GM23338 (cell line): ENCODE data around the gene VPS8. TPM values are rescaled to one million over a fixed set of nuclear protein-coding genes. Genes with fewer than 3 reads are reported as not detected.

ENCODE experiments used
- ATAC-seq: fragments of 200-7000 bp; cut with Tn5 transposase; 3 replicates; pipeline ENCODE4 v1.9.1; 2020
- DNase-seq: peaks from one replicate; pipeline ENCODE4 v3.0.0-alpha.2; 2015; ENCODE audit warnings: low spot score
- H2AFZ ChIP-seq: fragments of 200-600 bp; sonication (generic); 2 replicates; pipeline ENCODE4 v1.8.0; 2016; ENCODE audit warnings: antibody characterized with exemption, mild to moderate bottlenecking, moderate library complexity
- H3F3A ChIP-seq: fragments of 200-600 bp; sonication (generic); replicated peaks from 2 replicates; pipeline ENCODE4 v1.8.0; 2017; ENCODE audit warnings: antibody characterized with exemption, mixed run types, low read depth
- H3K27ac ChIP-seq: fragments of 200-600 bp; sonication (generic); 2 replicates; pipeline ENCODE4 v1.6.1; 2016; ENCODE audit warnings: low read depth
- H3K27me3 ChIP-seq: fragments of 200-600 bp; sonication (generic); 2 replicates; pipeline ENCODE4 v1.8.0; 2016; ENCODE audit warnings: mild to moderate bottlenecking, mixed run types, moderate library complexity; ENCODE audit not compliant: insufficient read depth
- H3K36me3 ChIP-seq: fragments of 200-600 bp; sonication (generic); 2 replicates; pipeline ENCODE4 v1.8.0; 2016; ENCODE audit warnings: mild to moderate bottlenecking; ENCODE audit not compliant: insufficient read depth
- H3K4me1 ChIP-seq: fragments of 200-600 bp; sonication (generic); 2 replicates; pipeline ENCODE4 v1.8.0; 2016; ENCODE audit warnings: mild to moderate bottlenecking, moderate library complexity; ENCODE audit not compliant: insufficient read depth
- H3K4me2 ChIP-seq: fragments of 200-600 bp; sonication (generic); 2 replicates; pipeline ENCODE4 v1.7.1; 2017; ENCODE audit warnings: mixed run types
- H3K4me3 ChIP-seq: fragments of 200-600 bp; sonication (generic); 2 replicates; pipeline ENCODE4 v1.6.1; 2016; ENCODE audit warnings: mixed run types
- H3K79me2 ChIP-seq: fragments of 200-600 bp; sonication (generic); replicated peaks from 2 replicates; pipeline ENCODE4 v1.8.0; 2017; ENCODE audit warnings: mild to moderate bottlenecking; ENCODE audit not compliant: insufficient read depth
- H3K9me2 ChIP-seq: fragments of 200-600 bp; sonication (generic); 2 replicates; pipeline ENCODE4 v1.8.0; 2017; ENCODE audit not compliant: insufficient read depth
- H4K20me1 ChIP-seq: fragments of 200-600 bp; sonication (generic); replicated peaks from 2 replicates; pipeline ENCODE4 v1.8.0; 2017; ENCODE audit warnings: mild to moderate bottlenecking; ENCODE audit not compliant: insufficient read depth
- H3K27ac Mint-ChIP-seq: 2 replicates; pipeline ENCODE4 v1.8.0; 2020; ENCODE audit warnings: inconsistent platforms, mild to moderate bottlenecking, moderate library complexity, mixed read lengths
- H3K27me3 Mint-ChIP-seq: 3 replicates; pipeline ENCODE4 v1.8.0; 2022; ENCODE audit warnings: low read depth, mild to moderate bottlenecking, moderate library complexity, mixed read lengths, inconsistent platforms; ENCODE audit not compliant: insufficient read depth, poor library complexity
- H3K36me3 Mint-ChIP-seq: 3 replicates; pipeline ENCODE4 v1.8.0; 2021; ENCODE audit warnings: low read depth, mild to moderate bottlenecking, inconsistent platforms, moderate library complexity, mixed read lengths
- H3K4me1 Mint-ChIP-seq: 3 replicates; pipeline ENCODE4 v1.8.0; 2020; ENCODE audit warnings: mild to moderate bottlenecking, inconsistent platforms, mixed read lengths
- H3K4me3 Mint-ChIP-seq: 3 replicates; pipeline ENCODE4 v1.8.0; 2021; ENCODE audit warnings: moderate library complexity, mild to moderate bottlenecking, inconsistent platforms, mixed read lengths
- H3K9me3 Mint-ChIP-seq: 3 replicates; pipeline ENCODE4 v1.8.0; 2020; ENCODE audit warnings: moderate library complexity, mild to moderate bottlenecking, inconsistent platforms, mixed read lengths
- CREB1 ChIP-seq: fragments of 250-450 bp; sonication (Bioruptor Pico); IDR thresholded peaks from 2 replicates; pipeline ENCODE4 v1.5.0; 2020; ENCODE audit warnings: low read depth, mild to moderate bottlenecking, moderate library complexity
- CTCF ChIP-seq, 2 experiments: fragments of 200-600 bp in 1 of 2; sonication (generic) in 1 of 2; conservative IDR thresholded peaks; 2 replicates each; pipeline versions ENCODE4 v1.5.1 to v1.6.1; 2016 to 2017; ENCODE audit warnings: antibody characterized with exemption in 2 of 2, low read depth in 2 of 2, mild to moderate bottlenecking in 2 of 2, moderate library complexity in 1 of 2
- ETS1 ChIP-seq: IDR thresholded peaks from 2 replicates; pipeline ENCODE4 v1.6.1; 2016; ENCODE audit warnings: antibody characterized with exemption
- EZH2 ChIP-seq: fragments of 200-600 bp; sonication (generic); IDR thresholded peaks from one replicate; pipeline ENCODE4 v1.8.0; 2017; ENCODE audit warnings: antibody characterized with exemption, mild to moderate bottlenecking, low read depth; ENCODE audit not compliant: unreplicated experiment
- EZH2phosphoT487 ChIP-seq: fragments of 200-600 bp; sonication (generic); IDR thresholded peaks from one replicate; pipeline ENCODE4 v1.8.1; 2018; ENCODE audit warnings: antibody characterized with exemption; ENCODE audit not compliant: unreplicated experiment
- JUNB ChIP-seq: IDR thresholded peaks from one replicate; pipeline ENCODE4 v1.6.1; 2016; ENCODE audit warnings: antibody characterized with exemption; ENCODE audit not compliant: unreplicated experiment
- NANOG ChIP-seq: IDR thresholded peaks from 2 replicates; pipeline ENCODE4 v1.6.1; 2016; ENCODE audit warnings: antibody characterized with exemption, borderline replicate concordance
- POLR2AphosphoS5 ChIP-seq: IDR thresholded peaks from 2 replicates; pipeline ENCODE4 v1.6.1; 2016; ENCODE audit warnings: antibody characterized with exemption, low read depth
- STAT1 ChIP-seq: IDR thresholded peaks from one replicate; pipeline ENCODE4 v1.6.1; 2016; ENCODE audit warnings: antibody characterized with exemption; ENCODE audit not compliant: unreplicated experiment
- ZNF114 ChIP-seq: fragments of 250-450 bp; sonication (Bioruptor Pico); IDR thresholded peaks from 2 replicates; pipeline ENCODE4 v1.5.0; 2020; ENCODE audit warnings: mild to moderate bottlenecking, moderate library complexity
- ZNF331 ChIP-seq: fragments of 250-450 bp; sonication (Bioruptor Pico); IDR thresholded peaks from 2 replicates; pipeline ENCODE4 v1.5.0; 2020; ENCODE audit warnings: low read depth, mild to moderate bottlenecking, moderate library complexity
- polyA plus RNA-seq: library from polyadenylated mRNA; unstranded; fragments of >200 nt; fragmentation: Nextera tagmentation; extraction: Ambion mirVana; gene quantifications from 2 replicates; pipeline ENCODE4 v1.2.1, GENCODE V29; 2016
- total RNA-seq: library from RNA; depleted of rRNA; stranded (reverse); fragments of >200 nt; shearing (Covaris generic); gene quantifications from 2 replicates; pipeline ENCODE4 v1.2.3, GENCODE V29; 2014
- TF ChIP-seq, protein P1 (sequence below): IDR thresholded peaks from one replicate; pipeline ENCODE4 v1.6.1; 2018; ENCODE audit warnings: antibody characterized with exemption; ENCODE audit not compliant: unreplicated experiment
- TF ChIP-seq, protein P2 (sequence below): fragments of 250-450 bp; sonication (Bioruptor Pico); IDR thresholded peaks from 2 replicates; pipeline ENCODE4 v1.5.0; 2020; ENCODE audit warnings: mild to moderate bottlenecking, moderate library complexity

VPS8 gene
- total and polyA plus RNA-seq, 2 experiments from 2014 or later = 17.3 to 45.5 TPM

- no peaks in the 10 kb centered on the region for H3F3A ChIP-seq
- no peak for ATAC-seq
- H3K4me2 ChIP-seq = no peak overlapping the region
- no peak for DNase-seq
- no peak overlapping the region for H3K4me3 Mint-ChIP-seq
- no peaks in the 10 kb centered on the region for H3K9me2 ChIP-seq
- no peaks in the 10 kb centered on the region for H3K27me3 Mint-ChIP-seq
- H2AFZ ChIP-seq = no peak overlapping the region
- TF ChIP-seq CREB1 (no peak), ZNF114 (CRISPR knock-in tag) (no peak), EZH2phosphoT487 (no peak), CTCF (conservative IDR thresholded peaks at IDR 0.05; ENCODE audit: low read depth in 2 of 2) (no peak), EZH2 (no peak), STAT1 (no peak), NANOG (no peak), ETS1 (no peak), ZNF331 (CRISPR knock-in tag) (no peak), POLR2AphosphoS5 (no peak), JUNB (no peak)
- TF ChIP-seq, protein P1, sequence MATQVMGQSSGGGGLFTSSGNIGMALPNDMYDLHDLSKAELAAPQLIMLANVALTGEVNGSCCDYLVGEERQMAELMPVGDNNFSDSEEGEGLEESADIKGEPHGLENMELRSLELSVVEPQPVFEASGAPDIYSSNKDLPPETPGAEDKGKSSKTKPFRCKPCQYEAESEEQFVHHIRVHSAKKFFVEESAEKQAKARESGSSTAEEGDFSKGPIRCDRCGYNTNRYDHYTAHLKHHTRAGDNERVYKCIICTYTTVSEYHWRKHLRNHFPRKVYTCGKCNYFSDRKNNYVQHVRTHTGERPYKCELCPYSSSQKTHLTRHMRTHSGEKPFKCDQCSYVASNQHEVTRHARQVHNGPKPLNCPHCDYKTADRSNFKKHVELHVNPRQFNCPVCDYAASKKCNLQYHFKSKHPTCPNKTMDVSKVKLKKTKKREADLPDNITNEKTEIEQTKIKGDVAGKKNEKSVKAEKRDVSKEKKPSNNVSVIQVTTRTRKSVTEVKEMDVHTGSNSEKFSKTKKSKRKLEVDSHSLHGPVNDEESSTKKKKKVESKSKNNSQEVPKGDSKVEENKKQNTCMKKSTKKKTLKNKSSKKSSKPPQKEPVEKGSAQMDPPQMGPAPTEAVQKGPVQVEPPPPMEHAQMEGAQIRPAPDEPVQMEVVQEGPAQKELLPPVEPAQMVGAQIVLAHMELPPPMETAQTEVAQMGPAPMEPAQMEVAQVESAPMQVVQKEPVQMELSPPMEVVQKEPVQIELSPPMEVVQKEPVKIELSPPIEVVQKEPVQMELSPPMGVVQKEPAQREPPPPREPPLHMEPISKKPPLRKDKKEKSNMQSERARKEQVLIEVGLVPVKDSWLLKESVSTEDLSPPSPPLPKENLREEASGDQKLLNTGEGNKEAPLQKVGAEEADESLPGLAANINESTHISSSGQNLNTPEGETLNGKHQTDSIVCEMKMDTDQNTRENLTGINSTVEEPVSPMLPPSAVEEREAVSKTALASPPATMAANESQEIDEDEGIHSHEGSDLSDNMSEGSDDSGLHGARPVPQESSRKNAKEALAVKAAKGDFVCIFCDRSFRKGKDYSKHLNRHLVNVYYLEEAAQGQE = no peak
- TF ChIP-seq, protein P2, sequence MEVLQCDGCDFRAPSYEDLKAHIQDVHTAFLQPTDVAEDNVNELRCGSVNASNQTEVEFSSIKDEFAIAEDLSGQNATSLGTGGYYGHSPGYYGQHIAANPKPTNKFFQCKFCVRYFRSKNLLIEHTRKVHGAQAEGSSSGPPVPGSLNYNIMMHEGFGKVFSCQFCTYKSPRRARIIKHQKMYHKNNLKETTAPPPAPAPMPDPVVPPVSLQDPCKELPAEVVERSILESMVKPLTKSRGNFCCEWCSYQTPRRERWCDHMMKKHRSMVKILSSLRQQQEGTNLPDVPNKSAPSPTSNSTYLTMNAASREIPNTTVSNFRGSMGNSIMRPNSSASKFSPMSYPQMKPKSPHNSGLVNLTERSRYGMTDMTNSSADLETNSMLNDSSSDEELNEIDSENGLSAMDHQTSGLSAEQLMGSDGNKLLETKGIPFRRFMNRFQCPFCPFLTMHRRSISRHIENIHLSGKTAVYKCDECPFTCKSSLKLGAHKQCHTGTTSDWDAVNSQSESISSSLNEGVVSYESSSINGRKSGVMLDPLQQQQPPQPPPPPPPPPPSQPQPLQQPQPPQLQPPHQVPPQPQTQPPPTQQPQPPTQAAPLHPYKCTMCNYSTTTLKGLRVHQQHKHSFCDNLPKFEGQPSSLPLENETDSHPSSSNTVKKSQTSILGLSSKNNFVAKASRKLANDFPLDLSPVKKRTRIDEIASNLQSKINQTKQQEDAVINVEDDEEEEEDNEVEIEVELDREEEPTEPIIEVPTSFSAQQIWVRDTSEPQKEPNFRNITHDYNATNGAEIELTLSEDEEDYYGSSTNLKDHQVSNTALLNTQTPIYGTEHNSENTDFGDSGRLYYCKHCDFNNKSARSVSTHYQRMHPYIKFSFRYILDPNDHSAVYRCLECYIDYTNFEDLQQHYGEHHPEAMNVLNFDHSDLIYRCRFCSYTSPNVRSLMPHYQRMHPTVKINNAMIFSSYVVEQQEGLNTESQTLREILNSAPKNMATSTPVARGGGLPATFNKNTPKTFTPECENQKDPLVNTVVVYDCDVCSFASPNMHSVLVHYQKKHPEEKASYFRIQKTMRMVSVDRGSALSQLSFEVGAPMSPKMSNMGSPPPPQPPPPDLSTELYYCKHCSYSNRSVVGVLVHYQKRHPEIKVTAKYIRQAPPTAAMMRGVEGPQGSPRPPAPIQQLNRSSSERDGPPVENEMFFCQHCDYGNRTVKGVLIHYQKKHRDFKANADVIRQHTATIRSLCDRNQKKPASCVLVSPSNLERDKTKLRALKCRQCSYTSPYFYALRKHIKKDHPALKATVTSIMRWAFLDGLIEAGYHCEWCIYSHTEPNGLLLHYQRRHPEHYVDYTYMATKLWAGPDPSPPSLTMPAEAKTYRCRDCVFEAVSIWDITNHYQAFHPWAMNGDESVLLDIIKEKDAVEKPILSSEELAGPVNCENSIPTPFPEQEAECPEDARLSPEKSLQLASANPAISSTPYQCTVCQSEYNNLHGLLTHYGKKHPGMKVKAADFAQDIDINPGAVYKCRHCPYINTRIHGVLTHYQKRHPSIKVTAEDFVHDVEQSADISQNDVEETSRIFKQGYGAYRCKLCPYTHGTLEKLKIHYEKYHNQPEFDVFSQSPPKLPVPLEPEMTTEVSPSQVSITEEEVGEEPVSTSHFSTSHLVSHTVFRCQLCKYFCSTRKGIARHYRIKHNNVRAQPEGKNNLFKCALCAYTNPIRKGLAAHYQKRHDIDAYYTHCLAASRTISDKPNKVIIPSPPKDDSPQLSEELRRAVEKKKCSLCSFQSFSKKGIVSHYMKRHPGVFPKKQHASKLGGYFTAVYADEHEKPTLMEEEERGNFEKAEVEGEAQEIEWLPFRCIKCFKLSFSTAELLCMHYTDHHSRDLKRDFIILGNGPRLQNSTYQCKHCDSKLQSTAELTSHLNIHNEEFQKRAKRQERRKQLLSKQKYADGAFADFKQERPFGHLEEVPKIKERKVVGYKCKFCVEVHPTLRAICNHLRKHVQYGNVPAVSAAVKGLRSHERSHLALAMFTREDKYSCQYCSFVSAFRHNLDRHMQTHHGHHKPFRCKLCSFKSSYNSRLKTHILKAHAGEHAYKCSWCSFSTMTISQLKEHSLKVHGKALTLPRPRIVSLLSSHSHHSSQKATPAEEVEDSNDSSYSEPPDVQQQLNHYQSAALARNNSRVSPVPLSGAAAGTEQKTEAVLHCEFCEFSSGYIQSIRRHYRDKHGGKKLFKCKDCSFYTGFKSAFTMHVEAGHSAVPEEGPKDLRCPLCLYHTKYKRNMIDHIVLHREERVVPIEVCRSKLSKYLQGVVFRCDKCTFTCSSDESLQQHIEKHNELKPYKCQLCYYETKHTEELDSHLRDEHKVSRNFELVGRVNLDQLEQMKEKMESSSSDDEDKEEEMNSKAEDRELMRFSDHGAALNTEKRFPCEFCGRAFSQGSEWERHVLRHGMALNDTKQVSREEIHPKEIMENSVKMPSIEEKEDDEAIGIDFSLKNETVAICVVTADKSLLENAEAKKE (CRISPR knock-in tag) = no peak
- H3K79me2 ChIP-seq = no peaks in the 10 kb centered on the region
- no peaks in the 10 kb centered on the region for H3K4me1 ChIP-seq
- no peaks in the 10 kb centered on the region for H3K9me3 Mint-ChIP-seq
- H3K36me3 ChIP-seq = peaks cover 2% of the 10 kb centered on the region; the same call in 1 of the 2 replicates
- no peak overlapping the region for H3K27ac ChIP-seq
- no peaks in the 10 kb centered on the region for H3K27me3 ChIP-seq
- H3K36me3 Mint-ChIP-seq = peaks cover 11% of the 10 kb centered on the region; the same call in 2 of the 3 replicates
- H3K4me1 Mint-ChIP-seq = peaks cover 5% of the 10 kb centered on the region; the same call in 2 of the 3 replicates
- no peak overlapping the region for H3K27ac Mint-ChIP-seq
- H3K4me3 ChIP-seq = no peak overlapping the region
- H4K20me1 ChIP-seq = no peaks in the 10 kb centered on the region
Observed at GRCh38 chr3:185028121-185028520, 216.2 kb downstream of the VPS8 start.
